ENCODE results near the gene AFMID.
"Not testable (repeated sequence)": the region's sequence is repeated elsewhere in the genome, so short reads cannot be mapped to it uniquely, and the experiment has no call there.

Gene AFMID

DNA sequence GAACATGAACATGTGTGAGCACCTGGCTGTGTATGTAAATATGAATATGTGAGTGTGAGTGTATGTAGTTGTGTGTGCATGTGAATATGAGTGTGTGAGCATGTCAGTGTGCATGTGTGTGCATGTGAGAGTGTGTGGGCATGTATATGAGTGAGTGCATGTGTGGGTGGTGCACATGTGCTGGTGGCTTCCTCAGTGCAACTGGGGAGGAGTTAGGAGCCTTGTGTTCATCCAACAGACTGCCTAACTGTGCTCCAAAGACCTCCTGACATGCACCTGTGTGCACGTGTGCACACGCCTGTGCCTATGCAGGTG is 45.7 kb downstream of the AFMID start:
- Mint-ChIP-seq H3K9me3 (no peaks in the 10 kb centered on the region), H3K27me3 (peaks cover 13% of the 10 kb centered on the region), H3K4me1 (no peaks in the 10 kb centered on the region), H3K4me3 (no peak overlapping the region), H3K36me3 (no peaks in the 10 kb centered on the region), H3K27ac (no peak overlapping the region)

DNA sequence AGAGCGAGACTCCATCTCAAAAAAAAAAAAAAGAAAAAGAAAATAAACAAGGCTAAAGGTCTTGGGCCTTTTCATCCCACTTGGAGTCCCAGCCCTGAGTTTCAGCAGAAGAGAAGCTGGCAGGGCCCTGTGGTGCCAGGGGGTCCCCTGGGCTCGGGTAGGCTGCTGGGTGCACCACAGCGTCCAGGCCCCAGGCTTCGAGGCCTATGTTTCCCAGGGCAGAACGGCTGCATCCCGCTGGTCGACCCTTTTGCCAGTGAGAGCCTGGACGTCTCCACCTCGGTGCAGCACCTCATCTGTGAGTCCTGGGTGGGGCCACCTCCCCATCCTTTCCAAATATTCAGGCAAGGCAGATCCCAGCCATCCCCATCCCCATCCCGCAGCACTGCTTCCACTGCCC is 46.5 kb downstream of the AFMID start:
- Mint-ChIP-seq H3K9me3 (no peaks in the 10 kb centered on the region), H3K4me1 (no peaks in the 10 kb centered on the region), H3K27me3 (peaks cover 13% of the 10 kb centered on the region), H3K4me3 (no peak overlapping the region), H3K36me3 (no peaks in the 10 kb centered on the region), H3K27ac (no peak overlapping the region)

DNA sequence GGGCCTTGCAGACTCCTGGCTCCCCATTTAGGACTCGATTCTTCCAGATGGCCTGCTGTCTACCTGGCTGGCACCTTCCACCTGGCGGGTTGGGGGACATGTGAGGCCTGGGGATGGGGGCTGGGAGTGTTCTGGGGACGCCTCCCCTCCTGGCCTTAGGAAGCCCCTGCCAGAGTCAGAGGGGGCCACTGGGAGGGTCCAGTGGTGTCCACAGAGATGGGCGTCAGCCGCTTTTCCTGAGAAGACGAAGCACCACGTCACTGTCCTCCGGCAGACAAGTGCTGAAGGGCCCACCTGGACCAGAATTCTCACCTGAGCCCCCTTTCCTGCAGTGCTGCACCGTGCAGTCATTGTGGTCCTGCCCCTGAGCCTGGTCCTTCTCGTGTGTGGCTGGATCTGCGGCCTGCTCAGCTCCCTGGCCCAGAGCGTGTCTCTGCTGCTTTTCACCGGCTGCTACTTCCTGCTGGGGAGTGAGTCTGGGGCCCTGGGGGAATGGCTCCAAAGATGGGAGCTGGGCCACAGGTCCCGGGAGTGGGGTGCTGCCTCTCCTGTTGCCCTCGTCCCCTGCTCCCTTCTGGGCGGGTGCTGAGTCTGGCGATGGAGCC is 47.2 kb downstream of the AFMID start:
- Mint-ChIP-seq H3K9me3 (no peaks in the 10 kb centered on the region), H3K27ac (no peak overlapping the region), H3K36me3 (no peaks in the 10 kb centered on the region), H3K4me3 (no peak overlapping the region), H3K4me1 (no peaks in the 10 kb centered on the region), H3K27me3 (peaks cover 13% of the 10 kb centered on the region)

DNA sequence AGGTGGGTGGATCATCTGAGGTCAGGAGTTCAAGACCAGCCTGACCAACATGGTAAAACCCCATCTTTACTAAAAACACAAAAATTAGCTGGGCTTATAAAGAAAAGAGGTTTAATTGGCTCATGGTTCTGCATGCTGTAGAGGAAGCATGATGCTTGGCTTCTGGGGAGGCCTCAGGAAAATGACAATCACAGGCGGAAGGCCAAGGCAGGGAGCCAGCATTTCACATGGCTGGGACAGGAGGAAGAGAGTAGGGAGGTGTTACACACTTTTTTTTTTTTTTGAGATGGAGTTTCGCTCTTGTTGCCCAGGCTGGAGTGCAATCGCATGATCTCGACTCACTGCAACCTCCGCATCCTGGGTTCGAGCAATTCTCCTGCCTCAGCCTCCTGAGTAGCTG is 47.9 kb downstream of the AFMID start:
- H3K9me3 Mint-ChIP-seq, H3K36me3 Mint-ChIP-seq: not testable (repeated sequence)
- peak overlapping the region; percentile 15 for H3K27ac Mint-ChIP-seq

DNA sequence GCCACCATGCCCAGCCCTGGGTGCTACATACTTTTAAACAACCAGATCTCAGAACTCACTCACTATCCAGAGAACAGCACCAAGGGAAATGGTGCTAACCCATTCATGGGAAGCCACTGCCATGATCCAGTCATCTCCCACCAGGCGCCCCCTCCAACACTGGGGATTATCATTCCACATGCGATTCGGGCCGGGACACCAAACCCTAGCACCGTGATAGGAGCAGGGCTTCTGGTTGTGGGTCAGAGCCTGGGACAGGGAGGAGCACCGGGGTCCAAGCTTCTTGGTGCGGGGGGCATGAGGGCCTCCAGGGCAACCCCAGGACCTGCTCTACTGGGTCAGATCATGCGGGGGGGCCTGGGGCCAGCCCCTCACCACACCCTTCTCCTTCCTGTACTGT is 48.7 kb downstream of the AFMID start:
- Mint-ChIP-seq H3K27ac (no peak overlapping the region), H3K9me3 (no peaks in the 10 kb centered on the region), H3K4me1 (no peaks in the 10 kb centered on the region), H3K4me3 (no peak overlapping the region), H3K36me3 (no peaks in the 10 kb centered on the region), H3K27me3 (peaks cover 8% of the 10 kb centered on the region)

More for the DNA sequence above, 47.9 kb downstream of the AFMID start:
- peaks cover 13% of the 10 kb centered on the region for H3K27me3 Mint-ChIP-seq
- not testable (repeated sequence) for H3K4me1 Mint-ChIP-seq, H3K4me3 Mint-ChIP-seq

DNA sequence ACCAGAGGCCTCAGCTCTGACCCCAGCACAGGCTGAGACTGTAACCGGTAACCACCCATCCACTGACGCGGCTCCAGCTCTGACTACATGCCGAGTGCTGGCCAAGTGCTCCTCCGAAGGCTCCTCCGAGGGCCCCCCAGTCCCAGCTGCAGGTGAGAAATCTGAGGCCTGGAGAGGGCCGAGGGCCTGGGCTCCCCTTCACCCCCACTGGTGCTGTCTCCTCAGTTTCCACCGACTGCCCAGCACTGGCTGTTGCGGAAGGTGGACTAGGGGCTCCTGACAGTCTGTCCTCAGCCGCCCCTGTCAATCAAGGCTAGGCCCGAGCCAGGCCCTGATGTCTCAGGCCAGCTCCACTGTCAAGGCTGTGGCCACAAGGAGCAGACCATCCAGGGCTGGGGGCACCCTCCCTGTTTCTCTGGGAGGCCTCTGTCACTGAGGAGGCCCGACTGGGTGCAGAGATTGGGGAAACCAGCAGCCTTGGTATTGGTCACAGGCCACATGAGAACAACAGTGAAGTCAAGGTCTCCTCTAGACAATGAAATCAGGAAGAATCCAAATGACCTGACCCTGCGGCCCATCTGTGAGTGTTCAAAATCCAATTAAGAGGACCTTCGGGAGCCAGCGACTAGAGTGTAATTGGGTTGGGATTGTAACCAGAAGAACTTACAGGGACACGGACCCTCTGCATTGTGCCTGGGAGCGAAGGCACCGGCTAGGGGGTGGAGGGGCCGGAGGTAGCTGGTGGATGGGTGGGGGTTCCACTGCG is 49.4 kb downstream of the AFMID start:
- Mint-ChIP-seq H3K27ac (no peak overlapping the region), H3K27me3 (peaks cover 4% of the 10 kb centered on the region), H3K4me1 (no peaks in the 10 kb centered on the region), H3K36me3 (no peaks in the 10 kb centered on the region), H3K4me3 (no peak overlapping the region), H3K9me3 (no peaks in the 10 kb centered on the region)

DNA sequence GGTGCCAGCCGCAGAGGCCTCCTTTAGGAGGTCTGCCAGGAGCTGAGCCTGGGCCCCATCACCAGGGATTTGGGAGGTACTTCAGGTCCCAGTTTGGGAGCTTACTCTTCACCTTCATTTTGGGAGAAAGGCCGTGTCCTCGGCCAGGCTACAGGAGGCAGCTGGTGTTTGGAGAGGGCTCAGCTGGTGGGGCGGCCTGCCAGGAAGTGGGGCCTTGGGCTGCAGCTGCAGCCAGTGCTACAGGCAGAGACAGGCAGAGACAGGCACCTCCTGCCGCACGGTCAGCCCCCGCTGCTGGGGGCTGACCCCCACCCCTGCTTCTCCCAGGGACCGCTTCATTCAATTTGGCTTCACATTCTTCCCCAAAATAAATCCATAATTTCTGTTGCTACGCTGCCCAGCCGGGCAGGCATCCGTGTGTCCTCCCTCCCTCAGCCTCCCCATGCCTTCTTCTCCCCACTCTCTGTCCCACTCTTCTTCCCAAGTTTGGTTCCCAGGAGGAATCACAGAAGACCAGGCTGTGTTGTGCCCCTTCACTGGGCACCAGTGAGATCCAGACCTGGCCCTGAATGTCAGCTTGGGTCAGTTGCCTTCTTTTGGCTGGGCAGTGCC is 50.3 kb downstream of the AFMID start:
- Mint-ChIP-seq H3K36me3 (no peaks in the 10 kb centered on the region), H3K4me3 (no peak overlapping the region), H3K27ac (no peak overlapping the region), H3K9me3 (no peaks in the 10 kb centered on the region), H3K27me3 (peaks cover 4% of the 10 kb centered on the region), H3K4me1 (no peaks in the 10 kb centered on the region)

DNA sequence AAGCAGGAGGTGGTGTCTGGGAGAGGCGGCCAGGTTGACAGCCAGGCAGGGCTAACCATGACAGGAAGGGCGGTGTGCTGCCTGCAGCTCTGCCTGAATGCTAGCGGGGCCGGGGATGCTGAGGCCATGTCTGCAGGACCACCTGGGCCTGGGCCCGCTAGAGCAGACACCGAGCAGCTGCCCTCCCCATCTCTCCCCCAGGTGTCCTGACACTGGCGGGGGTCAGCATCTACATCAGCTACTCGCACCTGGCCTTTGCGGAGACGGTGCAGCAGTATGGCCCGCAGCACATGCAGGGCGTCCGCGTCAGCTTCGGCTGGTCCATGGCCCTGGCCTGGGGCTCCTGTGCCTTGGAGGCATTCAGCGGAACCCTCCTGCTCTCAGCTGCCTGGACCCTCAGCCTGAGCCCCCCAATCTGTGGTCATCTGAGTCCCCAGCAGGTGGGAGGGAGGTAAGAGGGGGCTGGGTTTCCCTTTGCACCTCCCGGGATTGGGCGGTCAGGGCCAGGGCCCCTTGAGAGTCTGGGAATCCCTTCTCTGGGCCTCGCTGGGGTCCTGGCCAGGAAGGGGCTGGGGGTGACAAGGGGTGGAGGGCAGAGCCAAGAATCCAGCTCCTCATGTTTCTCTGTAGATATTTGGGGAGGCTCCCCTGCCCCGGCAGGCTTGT is 51.8 kb downstream of the AFMID start:
- H3K4me3 Mint-ChIP-seq, result no peak overlapping the region
- H3K27me3 Mint-ChIP-seq, result no peaks in the 10 kb centered on the region
- no peak overlapping the region for H3K27ac Mint-ChIP-seq
- H3K4me1 Mint-ChIP-seq, result no peaks in the 10 kb centered on the region
- no peaks in the 10 kb centered on the region for H3K9me3 Mint-ChIP-seq
- H3K36me3 Mint-ChIP-seq, result no peaks in the 10 kb centered on the region

DNA sequence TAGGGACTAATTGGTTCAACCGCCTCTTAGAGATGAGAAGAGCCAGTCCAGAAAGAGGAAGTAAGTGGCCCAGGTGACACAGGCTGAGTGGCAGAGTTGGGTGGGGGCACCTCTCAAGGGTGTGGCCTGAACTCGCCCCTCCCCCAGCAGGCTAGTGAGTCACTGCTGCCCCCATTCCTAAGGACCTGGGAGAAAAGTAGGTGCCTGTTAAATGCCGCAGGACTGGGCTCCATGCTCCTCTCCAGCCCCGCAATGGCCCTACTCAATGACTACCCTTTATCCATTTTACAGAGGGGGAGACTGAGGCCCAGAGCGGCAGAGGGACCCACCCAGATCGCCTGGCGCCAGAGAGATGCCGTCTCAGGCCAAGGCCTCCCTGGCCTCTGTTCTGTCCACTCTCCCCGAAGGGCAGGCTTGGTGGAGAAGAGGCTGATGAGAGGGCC is 52.3 kb downstream of the AFMID start:
- Mint-ChIP-seq H3K27ac (no peak overlapping the region), H3K9me3 (no peaks in the 10 kb centered on the region), H3K4me3 (no peak overlapping the region), H3K4me1 (no peaks in the 10 kb centered on the region), H3K27me3 (no peaks in the 10 kb centered on the region), H3K36me3 (no peaks in the 10 kb centered on the region)

DNA sequence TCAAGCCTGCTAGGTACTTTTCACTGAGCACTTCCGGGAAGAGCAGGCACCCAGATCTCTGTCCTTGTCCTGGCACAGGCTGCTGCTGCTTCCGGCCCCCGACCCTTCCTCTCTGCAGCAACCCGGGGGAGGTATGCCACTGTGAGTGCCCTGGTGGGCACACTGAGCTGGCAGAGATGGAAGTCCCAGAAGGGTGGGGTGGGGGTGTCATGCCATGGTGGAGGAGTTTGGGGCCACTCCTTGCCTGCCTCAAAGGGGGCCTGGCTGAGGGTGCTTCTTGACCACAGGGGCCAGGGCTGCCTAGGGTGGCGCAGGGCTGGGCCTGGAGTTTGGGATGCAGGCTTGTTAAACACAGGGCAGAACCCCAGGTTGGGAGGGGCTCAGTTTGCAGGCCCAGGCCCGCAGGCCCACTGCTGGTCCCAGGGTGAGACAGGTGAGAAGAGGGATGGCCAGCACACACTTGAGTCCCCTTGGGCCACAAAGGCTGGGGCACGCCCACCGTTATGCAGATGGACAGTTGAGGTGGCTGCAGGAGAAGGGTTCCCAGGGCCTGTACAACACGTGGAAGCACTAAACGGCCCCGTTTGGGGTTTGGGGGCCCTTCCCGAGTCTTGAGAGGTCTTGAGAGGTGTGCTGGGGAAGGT is 53.0 kb downstream of the AFMID start:
- no peak overlapping the region for H3K27ac Mint-ChIP-seq
- no peaks in the 10 kb centered on the region for H3K36me3 Mint-ChIP-seq
- H3K27me3 Mint-ChIP-seq, result no peaks in the 10 kb centered on the region
- no peak overlapping the region for H3K4me3 Mint-ChIP-seq
- no peaks in the 10 kb centered on the region for H3K9me3 Mint-ChIP-seq
- H3K4me1 Mint-ChIP-seq, result no peaks in the 10 kb centered on the region

DNA sequence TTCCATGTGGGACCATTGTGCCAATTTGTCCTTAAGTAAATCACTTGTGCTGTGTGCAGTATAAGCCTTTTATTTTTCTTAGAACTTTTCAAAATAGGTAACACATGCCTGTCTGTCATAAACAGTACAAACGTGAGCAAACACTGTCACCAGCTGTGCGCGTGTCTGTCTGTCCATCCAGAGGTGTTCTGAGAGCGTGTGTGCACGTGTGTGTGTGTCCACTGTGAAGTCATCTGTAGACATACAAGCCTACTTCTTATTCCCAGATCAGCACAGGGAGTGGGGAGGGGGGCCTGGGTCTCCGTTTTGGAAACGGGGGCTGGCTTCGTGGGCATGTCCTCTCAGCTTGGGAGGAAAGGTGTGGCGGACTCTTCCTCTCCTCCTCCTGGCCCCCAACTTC is 53.7 kb downstream of the AFMID start:
- Mint-ChIP-seq H3K36me3 (no peaks in the 10 kb centered on the region), H3K27ac (no peak overlapping the region), H3K27me3 (no peaks in the 10 kb centered on the region), H3K9me3 (no peaks in the 10 kb centered on the region), H3K4me3 (no peak overlapping the region), H3K4me1 (no peaks in the 10 kb centered on the region)

DNA sequence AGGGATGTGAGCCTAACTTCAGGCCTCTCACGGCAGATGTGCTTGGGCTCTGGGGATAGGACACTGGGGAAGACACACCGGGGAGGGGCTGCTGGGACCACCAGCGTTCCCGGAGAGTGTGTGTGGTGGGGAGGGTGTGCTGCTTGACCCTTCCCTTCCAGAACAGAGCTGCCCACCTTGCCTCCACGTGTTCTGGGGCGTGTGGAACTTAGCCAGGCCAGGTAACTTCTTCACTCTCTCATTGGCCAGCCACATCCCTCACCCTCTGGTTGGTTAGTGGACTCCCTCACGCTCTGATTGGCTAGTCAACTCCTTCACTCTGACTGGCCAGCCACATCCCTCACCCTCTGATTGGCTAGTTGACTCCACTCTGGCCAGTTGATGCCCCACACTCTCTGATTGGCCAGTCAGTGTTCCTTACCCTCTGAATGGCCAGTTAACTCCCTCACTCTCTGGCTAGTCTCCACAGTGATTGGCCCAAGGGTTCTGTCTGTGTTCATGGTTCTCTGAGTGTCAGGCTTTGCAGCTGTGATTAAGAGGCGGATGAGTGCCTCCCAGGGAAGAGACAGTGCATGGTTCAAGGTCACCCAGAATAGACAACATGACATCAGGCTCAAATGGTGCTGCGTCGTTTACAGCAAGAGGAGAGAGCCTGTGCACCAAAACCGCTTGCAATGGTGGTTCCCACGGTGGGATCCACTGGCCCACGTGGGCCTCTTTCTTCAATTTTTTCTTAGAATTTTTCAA is 54.3 kb downstream of the AFMID start:
- H3K4me1 Mint-ChIP-seq, result no peaks in the 10 kb centered on the region
- H3K27me3 Mint-ChIP-seq, result no peaks in the 10 kb centered on the region
- H3K36me3 Mint-ChIP-seq, result no peaks in the 10 kb centered on the region
- no peak overlapping the region for H3K4me3 Mint-ChIP-seq
- peak overlapping the region; percentile 32 for H3K27ac Mint-ChIP-seq
- no peaks in the 10 kb centered on the region for H3K9me3 Mint-ChIP-seq

DNA sequence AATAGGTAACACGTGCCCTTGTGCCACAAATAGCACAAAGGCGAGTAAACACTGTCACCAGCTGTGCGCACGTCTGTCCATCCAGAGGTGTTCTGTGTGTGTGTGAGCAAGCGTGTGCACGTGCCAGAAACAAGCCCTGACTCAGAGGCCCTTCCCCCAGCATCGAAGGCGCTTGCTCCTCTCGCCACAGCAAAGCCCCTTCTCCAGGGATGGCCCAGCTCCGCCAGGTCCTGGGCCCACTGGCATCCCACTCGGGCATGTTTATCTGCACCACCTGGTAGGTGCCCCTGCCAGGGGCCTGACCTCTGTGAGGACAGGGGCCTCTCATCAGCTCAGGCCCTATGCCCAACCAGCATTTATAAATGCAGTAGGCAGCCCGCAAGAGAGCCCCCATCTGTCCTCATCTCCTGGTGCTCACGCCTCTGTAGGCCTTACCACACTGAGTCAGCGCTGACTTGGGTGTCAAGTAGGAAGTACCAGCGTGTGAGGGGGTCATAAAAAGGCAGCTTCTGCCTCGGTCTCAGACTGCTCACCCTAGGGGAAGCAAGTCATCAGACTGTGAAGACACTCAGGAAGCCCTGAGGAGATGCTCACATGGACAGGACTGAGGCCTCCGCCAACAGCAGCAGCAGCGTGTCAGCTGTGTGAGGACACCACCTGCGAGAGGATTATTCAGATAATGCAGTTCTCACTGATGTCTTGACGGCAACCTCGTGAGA is 55.0 kb downstream of the AFMID start:
- H3K27ac Mint-ChIP-seq, result no peak overlapping the region
- H3K4me1 Mint-ChIP-seq, result no peaks in the 10 kb centered on the region
- H3K27me3 Mint-ChIP-seq, result no peaks in the 10 kb centered on the region
- no peak overlapping the region for H3K4me3 Mint-ChIP-seq
- no peaks in the 10 kb centered on the region for H3K9me3 Mint-ChIP-seq
- no peaks in the 10 kb centered on the region for H3K36me3 Mint-ChIP-seq

DNA sequence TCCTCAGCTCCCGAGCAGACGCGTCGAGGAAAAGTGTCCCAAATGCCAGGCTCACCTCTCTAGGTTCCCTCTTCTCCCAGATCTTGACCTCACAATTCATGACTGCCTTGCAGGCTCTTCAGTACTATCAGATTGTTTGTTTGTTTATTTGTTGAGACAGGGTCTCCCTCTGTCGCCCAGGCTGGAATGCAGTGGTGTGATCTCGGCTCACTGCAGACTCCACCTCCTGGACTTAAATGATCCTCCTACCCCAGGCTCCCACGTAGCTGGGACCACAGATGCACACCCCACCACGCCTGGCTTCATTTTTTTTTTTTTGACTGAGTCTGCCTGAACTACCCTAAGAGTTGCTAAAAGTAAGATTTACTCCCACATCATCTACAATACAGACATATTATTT is 60.1 kb downstream of the AFMID start:
- no peaks in the 10 kb centered on the region for H3K36me3 Mint-ChIP-seq
- H3K27ac Mint-ChIP-seq, result no peak overlapping the region
- H3K9me3 Mint-ChIP-seq, result no peaks in the 10 kb centered on the region
- peaks cover 17% of the 10 kb centered on the region for H3K4me1 Mint-ChIP-seq
- H3K27me3 Mint-ChIP-seq, result no peaks in the 10 kb centered on the region
- no peak overlapping the region for H3K4me3 Mint-ChIP-seq
